Renal cortical epithelial cell (primary cell): ENCODE measurements around the gene ADCY5. TPM values are rescaled to one million over a fixed set of nuclear protein-coding genes. Genes with fewer than 3 reads are reported as not detected.

ENCODE experiments used
- DNase-seq: peaks from one replicate; pipeline ENCODE4 v3.0.0-alpha.2; 2011; ENCODE audit warnings: low read depth
- total RNA-seq: library from RNA; depleted of rRNA; stranded (reverse); fragments of >200 nt; gene quantifications from 2 replicates; pipeline ENCODE4 v1.2.3, GENCODE V29; 2014

The ADCY5 gene
- total RNA-seq, 1 donor from 2014 or later, result 0.99 TPM

DNA sequence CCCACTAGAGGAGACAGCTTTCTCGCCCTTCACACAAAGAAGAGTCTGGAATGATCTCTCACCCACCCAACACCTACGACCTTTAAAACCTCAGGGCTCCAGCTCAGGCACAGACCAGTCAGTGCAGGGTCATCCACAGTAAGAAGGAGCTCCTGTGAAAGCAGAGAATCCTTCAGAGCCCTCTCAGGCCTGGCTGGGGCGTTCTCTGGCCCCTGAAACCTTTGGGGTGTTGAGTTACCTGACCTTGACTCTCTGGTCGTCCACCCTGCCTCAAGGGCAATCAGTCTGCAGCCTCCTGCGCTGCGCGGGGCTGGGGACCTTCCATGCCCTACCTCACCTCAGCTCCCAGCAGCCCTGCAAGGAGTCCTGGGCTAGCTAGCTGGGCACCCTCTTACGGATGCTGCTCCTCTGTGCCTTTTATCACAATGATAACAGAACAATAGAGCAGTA lies 106.2 kb downstream of the ADCY5 start:
- no peak for DNase-seq

DNA sequence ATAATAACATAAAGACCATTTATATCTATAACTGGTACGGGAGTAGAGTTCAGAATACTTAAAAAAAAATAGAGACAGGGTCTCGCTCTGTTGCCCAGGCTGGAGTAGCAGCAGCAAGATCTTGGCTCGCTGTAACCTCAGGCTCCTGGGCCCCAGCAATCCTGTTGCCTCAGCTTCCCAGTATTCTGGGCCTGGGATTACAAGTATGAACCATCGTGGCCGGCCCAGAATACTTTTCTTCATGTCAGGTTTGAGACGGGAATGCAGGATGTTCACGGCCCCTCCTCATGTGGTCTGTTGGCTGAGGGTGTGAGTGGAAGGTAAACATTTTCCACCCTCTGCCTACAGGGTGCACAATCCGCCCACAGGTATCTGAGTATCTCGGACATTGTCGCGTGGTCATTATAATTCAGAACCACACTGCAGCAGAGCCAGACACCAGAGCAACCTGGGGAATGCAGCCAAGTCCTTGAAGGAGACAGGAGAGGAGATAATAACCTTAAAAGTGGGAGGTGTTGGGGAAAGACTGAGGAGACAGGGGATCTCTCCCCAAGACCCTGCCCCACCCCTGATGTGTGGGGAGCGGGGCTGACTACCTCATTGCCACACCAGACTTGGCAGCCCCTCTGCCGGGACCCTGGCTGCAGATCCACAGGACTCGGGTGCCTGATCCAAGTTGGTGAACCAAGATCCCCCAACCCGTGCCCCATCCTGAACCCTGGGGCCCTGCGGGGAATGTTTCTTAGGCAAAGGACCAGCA lies 106.8 kb downstream of the ADCY5 start:
- no peak for DNase-seq

GRCh38 chr3:123340336-123340735 lies 108.6 kb downstream of the ADCY5 start:
- no peak for DNase-seq

- DNase-seq, result no peak
Measured at GRCh38 chr3:123339302-123339701, 109.6 kb downstream of the ADCY5 start.

DNA sequence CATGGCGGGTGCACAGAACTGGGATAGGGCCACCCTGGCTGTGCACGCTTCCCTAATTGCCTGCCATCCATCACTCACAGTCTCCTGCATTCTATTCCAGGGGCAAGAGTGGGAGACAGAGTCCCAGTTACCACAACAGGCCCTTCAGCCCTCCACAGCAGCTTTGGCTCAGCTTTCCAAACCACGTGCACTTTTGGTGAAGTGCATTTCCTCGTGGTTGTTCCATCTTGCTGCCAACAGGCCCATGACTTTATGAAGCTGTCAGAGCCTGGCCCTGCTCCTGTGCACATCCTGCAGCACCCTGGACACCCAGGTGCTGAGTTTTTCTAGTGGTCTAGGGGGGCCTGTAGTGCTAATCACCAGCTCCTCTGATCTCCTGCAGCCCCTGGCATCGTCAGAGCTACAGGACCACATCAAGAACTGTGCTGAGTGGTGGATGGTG lies 110.2 kb downstream of the ADCY5 start:
- no peak for DNase-seq

GRCh38 chr3:123337948-123338619 lies 110.8 kb downstream of the ADCY5 start:
- no peak for DNase-seq

DNA sequence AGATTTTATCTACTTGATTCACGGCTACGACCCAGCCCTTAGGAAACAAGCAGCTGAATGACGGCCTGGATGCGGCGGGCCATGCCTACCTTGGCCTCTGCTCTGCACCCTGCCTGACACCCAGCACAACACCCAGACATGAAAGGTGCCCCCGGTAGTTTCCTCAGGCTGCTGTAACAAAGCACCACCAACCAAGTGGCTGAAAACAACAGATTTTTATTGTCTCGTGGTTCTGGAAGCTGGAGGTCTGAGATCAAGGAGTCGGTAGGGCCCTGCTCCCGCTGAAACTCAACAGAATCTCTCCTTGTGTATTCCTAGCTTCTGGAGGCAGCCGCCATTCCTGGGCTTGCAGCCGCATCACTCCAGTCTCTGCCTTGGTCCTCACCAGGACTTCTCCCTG lies 111.7 kb downstream of the ADCY5 start:
- no peak for DNase-seq

- DNase-seq, result no peak
Measured at GRCh38 chr3:123336441-123336851, 112.4 kb downstream of the ADCY5 start.

- no peak for DNase-seq
Measured at GRCh38 chr3:123336001-123336400, 112.9 kb downstream of the ADCY5 start.

- no peak for DNase-seq
Measured at GRCh38 chr3:123335007-123335670, 113.8 kb downstream of the ADCY5 start.

- DNase-seq, result no peak
Measured at GRCh38 chr3:123334056-123334455, 114.8 kb downstream of the ADCY5 start.

- DNase-seq, result no peak
Measured at GRCh38 chr3:123333401-123333800, 115.5 kb downstream of the ADCY5 start.

GRCh38 chr3:123332124-123332641 lies 116.7 kb downstream of the ADCY5 start:
- DNase-seq, result no peak

DNA sequence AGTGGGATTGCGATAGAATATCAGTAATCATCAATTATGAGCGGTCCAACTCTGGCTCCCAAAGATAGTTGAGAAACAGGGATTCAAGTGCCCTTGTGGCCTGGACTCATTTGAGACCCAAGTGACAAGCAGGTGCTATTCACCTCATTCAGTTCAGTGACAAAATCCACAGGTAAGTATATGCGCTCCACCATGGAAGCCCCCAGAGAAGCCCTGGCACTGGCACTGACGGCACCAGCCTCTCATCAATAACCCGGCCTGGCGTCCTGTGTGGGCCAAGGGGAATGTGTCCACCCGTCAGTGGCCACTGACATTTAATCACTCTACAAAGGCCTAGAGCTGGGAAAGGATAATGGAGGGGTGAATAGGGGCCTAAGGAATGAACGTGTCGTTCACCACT lies 117.2 kb downstream of the ADCY5 start:
- no peak for DNase-seq

DNA sequence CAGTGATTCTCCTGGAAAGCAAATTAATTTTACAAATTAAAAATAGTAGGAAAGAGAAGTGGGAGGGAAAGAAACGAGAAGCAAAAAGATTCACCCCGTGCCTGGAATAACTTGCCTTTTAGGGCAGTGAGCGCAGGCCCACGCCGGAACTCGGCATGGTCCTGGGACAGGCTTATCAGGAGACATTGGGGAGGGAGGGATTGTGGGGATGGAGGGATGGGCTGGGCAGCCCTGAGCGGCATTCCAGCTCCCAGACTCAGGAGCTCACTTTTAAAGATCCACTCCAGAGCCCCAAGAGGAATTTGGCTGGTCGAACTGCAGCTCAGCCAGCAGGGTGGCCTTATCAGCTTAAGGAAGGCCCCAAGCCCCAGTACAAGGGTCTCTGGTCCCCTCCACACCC lies 117.9 kb downstream of the ADCY5 start:
- DNase-seq, result no peak

DNA sequence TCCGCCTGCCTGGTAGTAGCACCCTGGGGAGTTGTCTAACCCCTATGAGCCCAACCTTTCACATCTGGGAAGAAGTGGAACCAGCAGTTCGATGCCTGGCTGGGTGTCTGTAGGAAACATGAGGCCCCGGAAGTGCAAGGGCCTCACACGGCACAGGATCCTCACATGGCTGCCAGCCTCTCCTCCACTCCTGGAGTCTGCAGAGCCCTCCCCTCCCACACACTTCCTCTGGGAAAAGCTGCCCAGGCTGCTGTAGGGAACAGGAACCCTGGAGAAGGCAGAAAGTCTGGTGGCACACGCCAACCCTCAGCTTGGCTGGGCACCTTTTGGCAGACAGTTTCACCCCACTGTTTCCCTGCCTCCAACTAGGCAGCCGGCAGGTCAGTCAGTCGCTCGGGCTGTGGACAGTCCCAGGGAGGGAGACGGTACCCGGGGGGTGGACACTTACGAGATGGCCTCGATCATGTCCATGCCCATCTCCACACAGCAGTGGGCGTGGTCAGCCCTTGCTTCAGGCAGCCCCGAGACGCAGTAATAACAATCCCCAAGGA lies 118.4 kb downstream of the ADCY5 start:
- no peak for DNase-seq

DNA sequence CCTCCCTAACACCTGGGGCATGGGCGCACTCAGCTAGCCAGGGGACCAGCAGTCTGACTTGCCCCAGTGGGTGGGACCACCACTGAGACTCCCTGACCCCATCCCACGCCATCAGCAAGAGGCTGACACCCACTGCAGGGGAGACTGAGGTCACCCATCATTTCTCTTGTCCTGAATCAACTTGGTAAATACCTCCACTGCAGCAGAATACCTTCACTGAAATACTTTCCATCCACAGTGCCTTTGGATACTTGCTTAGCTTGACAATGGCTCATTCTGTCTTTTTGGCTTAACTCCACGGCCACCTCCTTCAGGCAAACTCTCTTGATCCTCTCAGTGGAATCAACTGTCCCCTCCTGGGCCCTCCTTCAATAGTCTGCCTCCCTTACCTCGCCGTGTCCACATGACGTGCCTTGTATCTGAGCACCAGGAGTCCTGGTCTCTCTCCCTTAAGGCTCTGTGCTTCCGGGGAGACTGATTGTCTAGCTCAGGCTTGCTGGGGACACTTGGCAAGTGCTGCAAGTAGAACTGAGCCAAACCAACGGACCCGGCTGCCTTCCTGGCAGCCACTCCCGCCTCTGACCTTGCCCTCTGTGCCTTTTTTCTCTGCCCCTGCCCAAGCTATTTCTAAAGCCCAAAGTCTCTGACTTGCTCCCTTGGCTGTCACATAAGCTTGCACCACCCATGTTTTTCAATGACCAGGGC lies 119.1 kb downstream of the ADCY5 start:
- DNase-seq, result no peak

GRCh38 chr3:123328851-123329635 lies 119.8 kb downstream of the ADCY5 start:
- peak; percentile 21 for DNase-seq

DNA sequence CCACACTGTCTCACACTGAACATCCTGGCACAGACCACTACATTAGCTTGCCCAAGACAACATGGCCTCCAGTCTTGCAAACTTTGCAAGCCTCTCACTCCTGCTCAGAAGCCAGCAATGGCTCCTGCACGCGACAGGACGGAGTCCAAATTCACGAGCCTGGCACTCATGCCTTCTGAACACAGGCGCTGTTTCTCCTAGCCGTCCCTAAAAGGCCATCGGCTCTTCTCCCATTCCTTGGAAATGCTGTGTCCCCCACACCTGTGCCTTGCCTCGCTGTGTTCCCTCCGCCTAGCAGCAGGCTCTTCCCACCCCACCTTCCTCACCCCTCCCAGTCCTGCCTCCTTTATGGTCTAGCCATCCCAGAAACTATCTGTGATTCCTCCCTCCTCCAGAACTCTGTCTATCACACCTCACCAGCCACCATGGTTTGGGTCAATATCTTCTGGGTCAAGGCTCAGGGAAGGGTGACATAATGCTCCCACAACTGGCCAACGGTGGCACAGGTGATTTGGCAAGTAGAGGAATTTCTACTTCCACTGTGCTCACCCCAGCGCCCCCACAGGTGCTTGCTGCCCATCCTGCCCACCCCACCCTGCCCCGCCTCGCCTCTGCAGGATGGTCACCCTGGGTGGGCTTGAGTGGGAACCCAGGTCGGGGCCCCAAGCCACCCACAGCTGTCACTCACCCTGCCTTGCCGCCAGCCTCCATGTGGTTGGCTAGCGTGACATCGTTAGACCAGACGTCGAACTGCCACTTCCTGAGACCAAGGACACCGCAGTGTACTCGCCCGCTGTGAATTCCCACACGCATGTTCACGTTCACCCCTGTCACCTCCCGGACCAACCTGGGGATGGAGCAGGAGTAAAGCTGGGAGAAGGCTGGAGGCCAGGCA lies 120.7 kb downstream of the ADCY5 start:
- DNase-seq, result no peak

DNA sequence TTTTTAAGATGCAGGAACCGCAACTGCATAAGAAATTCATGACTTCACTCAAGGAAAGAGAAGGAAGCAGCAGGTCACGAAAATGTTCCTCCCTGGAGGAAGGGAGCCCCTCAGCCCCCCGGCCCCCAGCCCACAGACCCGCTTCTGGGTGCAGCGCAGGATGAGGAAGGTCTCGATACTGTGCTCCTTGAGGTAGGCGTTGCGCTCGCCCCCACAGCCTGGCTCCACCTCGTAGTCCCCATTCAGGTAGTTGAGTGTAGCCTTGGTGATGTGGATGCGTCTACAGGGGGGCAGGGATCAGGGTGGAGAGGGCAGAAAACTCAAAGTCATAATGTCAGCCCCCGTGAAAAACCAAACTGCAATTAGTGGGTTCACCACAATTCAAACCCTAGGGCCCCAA lies 121.4 kb downstream of the ADCY5 start:
- DNase-seq, result no peak
